Measurements from ENCODE around the gene TRIM2.

Gene TRIM2

DNA sequence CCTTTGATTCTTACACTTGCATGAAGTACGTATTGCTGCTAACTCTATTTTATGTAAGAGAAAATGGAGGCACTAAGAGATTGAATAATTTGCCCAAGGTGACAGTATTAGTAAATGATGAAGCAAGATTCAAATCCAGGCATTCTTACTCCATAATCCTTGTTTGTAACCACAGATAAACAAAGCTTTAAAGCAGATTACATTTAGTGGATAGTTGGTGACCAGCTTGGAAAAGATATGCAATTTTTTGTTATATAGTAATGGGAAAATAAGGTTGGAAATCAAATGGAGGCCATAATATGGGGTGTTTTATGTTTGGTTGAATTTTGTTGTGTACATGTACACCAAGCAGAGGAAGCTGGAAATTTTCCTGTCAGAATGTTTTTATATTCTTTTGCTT, 171.1 kb downstream of the TRIM2 start:
- Histone ChIP-seq H3K4me3 (ENCODE audit: low read length) (no peak overlapping the region), H3K79me1 (ENCODE audit: low read length) (no peaks in the 10 kb centered on the region), H4K8ac (ENCODE audit: low read depth, low read length) (no peak overlapping the region), H3K36me3 (ENCODE audit: control insufficient read depth, insufficient read depth, low read length) (peaks cover 2% of the 10 kb centered on the region), H3K4ac (ENCODE audit: low read depth, low read length) (no peak overlapping the region), H3K23ac (ENCODE audit: low read length) (no peak overlapping the region), H3K4me2 (ENCODE audit: low read length) (no peak overlapping the region), H2BK5ac (ENCODE audit: low read length) (no peak overlapping the region), H2AK5ac (ENCODE audit: low read length) (no peak overlapping the region), H3K27me3 (ENCODE audit: insufficient read depth, low read length, poor library complexity) (no peaks in the 10 kb centered on the region), H2BK15ac (replicated peaks; ENCODE audit: low read depth) (no peak overlapping the region), H3K56ac (ENCODE audit: low read length) (no peak overlapping the region), H3K4me1 (ENCODE audit: control insufficient read depth, low read depth, low read length) (no peaks in the 10 kb centered on the region), H3K9ac (ENCODE audit: low read length) (no peak overlapping the region), H4K5ac (ENCODE audit: low read length) (no peak overlapping the region), H3K27ac (ENCODE audit: low read depth, low read length) (no peak overlapping the region), H3K18ac (ENCODE audit: low read length) (no peak overlapping the region), H2BK120ac (ENCODE audit: low read depth, low read length) (no peak overlapping the region), H3K79me2 (ENCODE audit: control insufficient read depth, insufficient read depth, low read length) (no peaks in the 10 kb centered on the region)
- DNase-seq = no peak
- WGBS (ENCODE audit: extremely low coverage, insufficient coverage, low lambda C conversion rate) = no CpG with 5 or more reads among the region's 1 CpG

DNA sequence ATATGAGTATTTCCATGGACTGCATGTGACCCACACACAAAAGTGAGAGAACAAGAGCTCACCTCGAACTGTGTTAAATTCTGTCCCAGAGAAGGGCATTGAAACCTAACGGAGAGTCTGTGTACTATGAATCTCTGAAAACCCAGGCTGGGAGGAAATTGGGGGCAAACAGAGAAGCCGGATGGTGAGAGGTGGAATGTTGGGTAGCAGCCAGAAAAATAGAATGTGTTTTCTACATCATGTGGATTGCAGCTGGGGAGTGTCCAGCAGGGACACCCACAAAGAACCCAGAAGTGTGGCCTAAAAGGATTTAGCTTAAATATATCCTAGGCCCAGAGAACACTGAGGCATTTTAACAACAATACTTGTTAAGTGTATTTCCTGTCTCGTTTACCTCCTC, 178.9 kb downstream of the TRIM2 start:
- Histone ChIP-seq H2BK15ac (replicated peaks; ENCODE audit: low read depth) (no peak overlapping the region), H4K8ac (ENCODE audit: low read depth, low read length) (no peak overlapping the region), H3K4ac (ENCODE audit: low read depth, low read length) (no peak overlapping the region), H2BK120ac (ENCODE audit: low read depth, low read length) (no peak overlapping the region), H2BK5ac (ENCODE audit: low read length) (no peak overlapping the region), H3K4me1 (ENCODE audit: control insufficient read depth, low read depth, low read length) (no peaks in the 10 kb centered on the region), H3K56ac (ENCODE audit: low read length) (no peak overlapping the region), H3K4me3 (ENCODE audit: low read length) (no peak overlapping the region), H3K79me2 (ENCODE audit: control insufficient read depth, insufficient read depth, low read length) (no peaks in the 10 kb centered on the region), H3K27ac (ENCODE audit: low read depth, low read length) (no peak overlapping the region), H3K36me3 (ENCODE audit: control insufficient read depth, insufficient read depth, low read length) (no peaks in the 10 kb centered on the region), H3K27me3 (ENCODE audit: insufficient read depth, low read length, poor library complexity) (no peaks in the 10 kb centered on the region), H3K9ac (ENCODE audit: low read length) (no peak overlapping the region), H2AK5ac (ENCODE audit: low read length) (no peak overlapping the region), H4K5ac (ENCODE audit: low read length) (no peak overlapping the region), H3K18ac (ENCODE audit: low read length) (no peak overlapping the region), H3K4me2 (ENCODE audit: low read length) (no peak overlapping the region), H3K23ac (ENCODE audit: low read length) (no peak overlapping the region), H3K79me1 (ENCODE audit: low read length) (peaks cover 2% of the 10 kb centered on the region)
- WGBS (ENCODE audit: extremely low coverage, insufficient coverage, low lambda C conversion rate) = no CpG with 5 or more reads among the region's 4 CpGs
- no peak for DNase-seq

DNA sequence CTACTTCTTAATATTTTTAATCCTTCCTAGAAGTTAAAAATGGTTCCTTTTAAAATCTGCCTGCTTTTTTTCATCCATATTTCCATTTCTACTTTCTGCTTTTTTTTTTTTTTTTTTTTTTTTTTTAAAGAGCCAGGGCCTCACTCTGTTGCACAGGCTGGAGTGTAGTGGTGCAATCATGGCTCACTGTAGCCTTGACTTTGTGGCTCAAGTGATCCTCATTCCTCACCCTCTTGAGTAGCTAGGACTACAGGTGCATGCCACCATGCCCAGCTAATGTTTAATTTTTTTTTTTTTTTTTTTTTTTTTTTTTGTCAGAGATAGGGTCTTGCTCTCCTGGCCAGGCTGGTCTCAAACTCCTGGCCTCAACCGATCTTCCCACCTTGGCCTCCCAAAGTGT, 179.9 kb downstream of the TRIM2 start:
- H3K18ac ChIP-seq (ENCODE audit: low read length) = no peak overlapping the region
- H3K4me2 ChIP-seq (ENCODE audit: low read length) = no peak overlapping the region
- H3K56ac ChIP-seq (ENCODE audit: low read length) = no peak overlapping the region
- H3K79me2 ChIP-seq (ENCODE audit: control insufficient read depth, insufficient read depth, low read length) = no peaks in the 10 kb centered on the region
- H3K4me3 ChIP-seq (ENCODE audit: low read length) = no peak overlapping the region
- H2BK120ac ChIP-seq (ENCODE audit: low read depth, low read length) = no peak overlapping the region
- no peak overlapping the region for H4K8ac ChIP-seq (ENCODE audit: low read depth, low read length)
- H2BK15ac ChIP-seq (replicated peaks; ENCODE audit: low read depth) = no peak overlapping the region
- no peak for DNase-seq
- H2AK5ac ChIP-seq (ENCODE audit: low read length) = no peak overlapping the region
- H3K23ac ChIP-seq (ENCODE audit: low read length) = no peak overlapping the region
- no peak overlapping the region for H3K27ac ChIP-seq (ENCODE audit: low read depth, low read length)
- H3K4me1 ChIP-seq (ENCODE audit: control insufficient read depth, low read depth, low read length) = no peaks in the 10 kb centered on the region
- WGBS (ENCODE audit: extremely low coverage, insufficient coverage, low lambda C conversion rate) = no CpG with 5 or more reads among the region's 1 CpG
- H3K79me1 ChIP-seq (ENCODE audit: low read length) = peaks cover 2% of the 10 kb centered on the region
- H3K36me3 ChIP-seq (ENCODE audit: control insufficient read depth, insufficient read depth, low read length) = no peaks in the 10 kb centered on the region
- H3K27me3 ChIP-seq (ENCODE audit: insufficient read depth, low read length, poor library complexity) = no peaks in the 10 kb centered on the region
- no peak overlapping the region for H4K5ac ChIP-seq (ENCODE audit: low read length)
- no peak overlapping the region for H3K9ac ChIP-seq (ENCODE audit: low read length)
- no peak overlapping the region for H2BK5ac ChIP-seq (ENCODE audit: low read length)
- no peak overlapping the region for H3K4ac ChIP-seq (ENCODE audit: low read depth, low read length)

DNA sequence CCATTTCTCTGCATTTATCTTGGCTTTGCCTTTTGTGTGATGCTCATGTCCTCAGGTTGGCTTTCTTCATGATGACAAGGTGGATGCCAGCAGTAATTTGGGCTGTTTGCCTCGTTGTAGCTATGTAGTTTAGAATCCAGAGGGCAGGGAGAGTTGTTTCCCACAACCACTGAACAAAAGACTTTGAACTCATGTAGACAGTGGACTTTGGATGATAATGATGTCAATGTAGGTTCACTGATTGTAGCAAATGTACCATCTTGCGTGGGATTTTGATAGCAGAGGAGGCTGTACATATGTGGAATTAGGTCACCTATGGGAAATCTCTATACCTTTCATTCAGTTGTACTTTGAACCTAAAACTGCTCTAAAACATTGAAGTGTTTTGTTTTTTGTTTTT, 181.5 kb downstream of the TRIM2 start:
- Histone ChIP-seq H4K8ac (ENCODE audit: low read depth, low read length) (no peak overlapping the region), H3K79me1 (ENCODE audit: low read length) (peaks cover 2% of the 10 kb centered on the region), H3K56ac (ENCODE audit: low read length) (no peak overlapping the region), H2BK15ac (replicated peaks; ENCODE audit: low read depth) (no peak overlapping the region), H3K4me1 (ENCODE audit: control insufficient read depth, low read depth, low read length) (no peaks in the 10 kb centered on the region), H3K4ac (ENCODE audit: low read depth, low read length) (no peak overlapping the region), H4K5ac (ENCODE audit: low read length) (no peak overlapping the region), H2BK120ac (ENCODE audit: low read depth, low read length) (no peak overlapping the region), H3K27me3 (ENCODE audit: insufficient read depth, low read length, poor library complexity) (no peaks in the 10 kb centered on the region), H3K9ac (ENCODE audit: low read length) (no peak overlapping the region), H3K23ac (ENCODE audit: low read length) (no peak overlapping the region), H3K4me3 (ENCODE audit: low read length) (no peak overlapping the region), H3K36me3 (ENCODE audit: control insufficient read depth, insufficient read depth, low read length) (no peaks in the 10 kb centered on the region), H3K27ac (ENCODE audit: low read depth, low read length) (no peak overlapping the region), H3K18ac (ENCODE audit: low read length) (no peak overlapping the region), H2AK5ac (ENCODE audit: low read length) (no peak overlapping the region), H2BK5ac (ENCODE audit: low read length) (no peak overlapping the region), H3K79me2 (ENCODE audit: control insufficient read depth, insufficient read depth, low read length) (no peaks in the 10 kb centered on the region), H3K4me2 (ENCODE audit: low read length) (no peak overlapping the region)
- no peak for DNase-seq
- WGBS (ENCODE audit: extremely low coverage, insufficient coverage, low lambda C conversion rate) = no CpG with 5 or more reads among the region's 2 CpGs

DNA sequence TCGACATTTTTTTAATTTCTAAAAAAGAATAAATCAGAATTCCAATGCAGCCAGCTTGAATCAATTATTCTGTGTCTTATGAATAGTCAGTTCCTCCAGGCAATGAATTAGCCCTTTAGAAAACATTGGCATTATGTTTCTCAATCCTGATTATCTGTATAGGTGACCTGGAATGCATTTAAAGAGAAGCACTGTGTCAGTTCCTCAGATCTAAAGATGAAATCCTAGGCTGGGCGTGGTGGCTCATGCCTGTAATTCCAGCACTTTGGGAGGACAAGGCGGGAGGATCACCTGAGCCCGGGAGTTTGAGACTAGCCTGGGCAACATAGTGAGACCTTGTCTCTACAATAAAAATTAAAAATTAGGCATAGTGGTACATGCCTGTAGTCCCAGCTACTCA, 183.7 kb downstream of the TRIM2 start:
- no peak overlapping the region for H2BK5ac ChIP-seq (ENCODE audit: low read length)
- no peak overlapping the region for H3K4me3 ChIP-seq (ENCODE audit: low read length)
- no peaks in the 10 kb centered on the region for H3K4me1 ChIP-seq (ENCODE audit: control insufficient read depth, low read depth, low read length)
- H3K4ac ChIP-seq (ENCODE audit: low read depth, low read length) = no peak overlapping the region
- no peak overlapping the region for H2BK15ac ChIP-seq (replicated peaks; ENCODE audit: low read depth)
- no peak overlapping the region for H3K56ac ChIP-seq (ENCODE audit: low read length)
- no peak for DNase-seq
- H3K79me1 ChIP-seq (ENCODE audit: low read length) = no peaks in the 10 kb centered on the region
- no peaks in the 10 kb centered on the region for H3K36me3 ChIP-seq (ENCODE audit: control insufficient read depth, insufficient read depth, low read length)
- no peaks in the 10 kb centered on the region for H3K27me3 ChIP-seq (ENCODE audit: insufficient read depth, low read length, poor library complexity)
- H3K4me2 ChIP-seq (ENCODE audit: low read length) = no peak overlapping the region
- no peaks in the 10 kb centered on the region for H3K79me2 ChIP-seq (ENCODE audit: control insufficient read depth, insufficient read depth, low read length)
- no peak overlapping the region for H4K5ac ChIP-seq (ENCODE audit: low read length)
- H3K27ac ChIP-seq (ENCODE audit: low read depth, low read length) = no peak overlapping the region
- no peak overlapping the region for H3K18ac ChIP-seq (ENCODE audit: low read length)
- no peak overlapping the region for H3K9ac ChIP-seq (ENCODE audit: low read length)
- H4K8ac ChIP-seq (ENCODE audit: low read depth, low read length) = no peak overlapping the region
- no CpG with 5 or more reads among the region's 4 CpGs for WGBS (ENCODE audit: extremely low coverage, insufficient coverage, low lambda C conversion rate)
- H3K23ac ChIP-seq (ENCODE audit: low read length) = no peak overlapping the region
- no peak overlapping the region for H2BK120ac ChIP-seq (ENCODE audit: low read depth, low read length)
- no peak overlapping the region for H2AK5ac ChIP-seq (ENCODE audit: low read length)

All from mesendoderm (in vitro differentiated cells).